Tibial nerve (tissue), 4 donors: ENCODE data around the gene PDGFA.

Source experiments
- EP300 ChIP-seq, 2 donors: sonication (generic); formaldehyde crosslinking; IDR thresholded peaks; one replicate each; pipeline ENCODE4 v1.6.1; 2017; ENCODE audit warnings: antibody characterized with exemption in 2 of 2, mild to moderate bottlenecking in 1 of 2
- TF ChIP-seq, protein P1 (sequence below), 5 experiments: fragments of 200-600 bp in 3 of 5; fragments of 450-650 bp in 2 of 5; sonication (generic) in 3 of 5; IDR thresholded peaks; one replicate each; pipeline ENCODE4 v1.5.1; 2016 to 2019; ENCODE audit warnings: antibody characterized with exemption in 5 of 5, mild to moderate bottlenecking in 3 of 5, moderate library complexity in 2 of 5

GRCh38 chr7:519484-520390 is at the start of gene PDGFA:
- TF ChIP-seq EP300 (IDR thresholded peaks at IDR 0.05): peak in 1 of 2 donors; percentile 7
- TF ChIP-seq, protein P1, sequence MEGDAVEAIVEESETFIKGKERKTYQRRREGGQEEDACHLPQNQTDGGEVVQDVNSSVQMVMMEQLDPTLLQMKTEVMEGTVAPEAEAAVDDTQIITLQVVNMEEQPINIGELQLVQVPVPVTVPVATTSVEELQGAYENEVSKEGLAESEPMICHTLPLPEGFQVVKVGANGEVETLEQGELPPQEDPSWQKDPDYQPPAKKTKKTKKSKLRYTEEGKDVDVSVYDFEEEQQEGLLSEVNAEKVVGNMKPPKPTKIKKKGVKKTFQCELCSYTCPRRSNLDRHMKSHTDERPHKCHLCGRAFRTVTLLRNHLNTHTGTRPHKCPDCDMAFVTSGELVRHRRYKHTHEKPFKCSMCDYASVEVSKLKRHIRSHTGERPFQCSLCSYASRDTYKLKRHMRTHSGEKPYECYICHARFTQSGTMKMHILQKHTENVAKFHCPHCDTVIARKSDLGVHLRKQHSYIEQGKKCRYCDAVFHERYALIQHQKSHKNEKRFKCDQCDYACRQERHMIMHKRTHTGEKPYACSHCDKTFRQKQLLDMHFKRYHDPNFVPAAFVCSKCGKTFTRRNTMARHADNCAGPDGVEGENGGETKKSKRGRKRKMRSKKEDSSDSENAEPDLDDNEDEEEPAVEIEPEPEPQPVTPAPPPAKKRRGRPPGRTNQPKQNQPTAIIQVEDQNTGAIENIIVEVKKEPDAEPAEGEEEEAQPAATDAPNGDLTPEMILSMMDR (IDR thresholded peaks at IDR 0.05): peak in 4 of 5 experiments; percentile 5 to 64 (median 44)
